Bronchial epithelial cell (primary cell): ENCODE results near the gene SSC5D. TPM values are rescaled to one million over a fixed set of nuclear protein-coding genes. Genes with fewer than 3 reads are reported as not detected.
A peak's percentile ranks its signal among the peaks of the same experiment; 100 is the strongest.

Experiments used
- DNase-seq: peaks from one replicate; pipeline ENCODE4 v3.0.0-alpha.2; 2010; ENCODE audit warnings: low read depth
- FAIRE-seq: peaks from 2 replicates; lab custom pipeline; 2011; peaks lifted over from hg19 to GRCh38; lab: Jason Lieb, UNC
- H3K27me3 ChIP-seq: 2 replicates; pipeline ENCODE4 v1.5.1; 2011; ENCODE audit warnings: low read length; ENCODE audit not compliant: control insufficient read depth, insufficient read depth
- H3K36me3 ChIP-seq: 2 replicates; pipeline ENCODE4 v1.5.1; 2011; ENCODE audit warnings: low read length; ENCODE audit not compliant: control insufficient read depth, insufficient read depth
- H3K4me3 ChIP-seq: 2 replicates; pipeline ENCODE4 v1.5.1; 2011; ENCODE audit warnings: mild to moderate bottlenecking, low read depth, low read length, control low read depth
- total RNA-seq: library from RNA; depleted of rRNA; stranded (reverse); fragments of >200 nt; gene quantifications from 2 replicates; pipeline ENCODE4 v1.2.1, GENCODE V29; 2014
- TF ChIP-seq, protein P1 (sequence below): IDR thresholded peaks from 2 replicates; pipeline ENCODE4 v1.5.1; 2011; ENCODE audit warnings: mild to moderate bottlenecking, moderate library complexity, low read length, control low read depth, inconsistent platforms; ENCODE audit not compliant: insufficient read depth, severe bottlenecking

Gene SSC5D
- total RNA-seq, 1 donor from 2014 or later: under 0.01 TPM

DNA sequence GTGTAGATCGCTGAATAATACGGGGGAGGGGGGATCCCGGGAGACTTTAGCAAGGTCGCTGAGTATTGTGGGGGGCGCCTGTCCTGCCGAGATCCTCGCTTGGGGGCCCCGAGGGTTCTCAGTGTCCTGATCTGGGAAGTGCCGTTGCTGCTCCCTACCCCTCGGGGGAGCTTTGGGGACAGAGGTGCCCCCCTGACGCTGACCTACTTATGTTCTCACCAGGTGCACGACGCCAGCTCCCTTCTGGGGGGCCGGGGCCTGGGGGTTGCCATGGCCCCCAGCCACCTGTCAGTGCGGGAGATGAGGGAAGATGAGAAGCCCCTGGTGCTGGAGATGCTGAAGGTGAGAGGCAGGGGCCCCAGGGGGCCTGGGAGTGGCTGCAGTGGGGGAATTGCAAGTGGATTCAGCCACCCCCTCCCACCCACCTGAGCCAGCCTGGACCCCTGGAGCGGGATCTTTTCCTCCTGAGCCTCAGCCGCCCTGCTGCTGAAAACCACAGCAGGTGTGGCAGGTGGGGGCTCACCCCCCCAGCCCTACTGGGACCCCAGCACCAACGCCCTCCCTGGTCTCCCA is 2.7 kb upstream of the SSC5D start:
- H3K4me3 ChIP-seq: peak overlapping the region; percentile 75
- H3K36me3 ChIP-seq: peaks cover 6% of the 10 kb centered on the region
- TF ChIP-seq, protein P1, sequence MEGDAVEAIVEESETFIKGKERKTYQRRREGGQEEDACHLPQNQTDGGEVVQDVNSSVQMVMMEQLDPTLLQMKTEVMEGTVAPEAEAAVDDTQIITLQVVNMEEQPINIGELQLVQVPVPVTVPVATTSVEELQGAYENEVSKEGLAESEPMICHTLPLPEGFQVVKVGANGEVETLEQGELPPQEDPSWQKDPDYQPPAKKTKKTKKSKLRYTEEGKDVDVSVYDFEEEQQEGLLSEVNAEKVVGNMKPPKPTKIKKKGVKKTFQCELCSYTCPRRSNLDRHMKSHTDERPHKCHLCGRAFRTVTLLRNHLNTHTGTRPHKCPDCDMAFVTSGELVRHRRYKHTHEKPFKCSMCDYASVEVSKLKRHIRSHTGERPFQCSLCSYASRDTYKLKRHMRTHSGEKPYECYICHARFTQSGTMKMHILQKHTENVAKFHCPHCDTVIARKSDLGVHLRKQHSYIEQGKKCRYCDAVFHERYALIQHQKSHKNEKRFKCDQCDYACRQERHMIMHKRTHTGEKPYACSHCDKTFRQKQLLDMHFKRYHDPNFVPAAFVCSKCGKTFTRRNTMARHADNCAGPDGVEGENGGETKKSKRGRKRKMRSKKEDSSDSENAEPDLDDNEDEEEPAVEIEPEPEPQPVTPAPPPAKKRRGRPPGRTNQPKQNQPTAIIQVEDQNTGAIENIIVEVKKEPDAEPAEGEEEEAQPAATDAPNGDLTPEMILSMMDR: no peak
- no peak for FAIRE-seq
- H3K27me3 ChIP-seq: peaks cover 2% of the 10 kb centered on the region
- DNase-seq: no peak

- Histone ChIP-seq H3K36me3 (peaks cover 6% of the 10 kb centered on the region), H3K4me3 (no peak overlapping the region), H3K27me3 (peaks cover 2% of the 10 kb centered on the region)
- DNase-seq: no peak
- TF ChIP-seq, protein P1: no peak
- FAIRE-seq: no peak
Measured at GRCh38 chr19:55486043-55486970, 1.9 kb upstream of the SSC5D start.

DNA sequence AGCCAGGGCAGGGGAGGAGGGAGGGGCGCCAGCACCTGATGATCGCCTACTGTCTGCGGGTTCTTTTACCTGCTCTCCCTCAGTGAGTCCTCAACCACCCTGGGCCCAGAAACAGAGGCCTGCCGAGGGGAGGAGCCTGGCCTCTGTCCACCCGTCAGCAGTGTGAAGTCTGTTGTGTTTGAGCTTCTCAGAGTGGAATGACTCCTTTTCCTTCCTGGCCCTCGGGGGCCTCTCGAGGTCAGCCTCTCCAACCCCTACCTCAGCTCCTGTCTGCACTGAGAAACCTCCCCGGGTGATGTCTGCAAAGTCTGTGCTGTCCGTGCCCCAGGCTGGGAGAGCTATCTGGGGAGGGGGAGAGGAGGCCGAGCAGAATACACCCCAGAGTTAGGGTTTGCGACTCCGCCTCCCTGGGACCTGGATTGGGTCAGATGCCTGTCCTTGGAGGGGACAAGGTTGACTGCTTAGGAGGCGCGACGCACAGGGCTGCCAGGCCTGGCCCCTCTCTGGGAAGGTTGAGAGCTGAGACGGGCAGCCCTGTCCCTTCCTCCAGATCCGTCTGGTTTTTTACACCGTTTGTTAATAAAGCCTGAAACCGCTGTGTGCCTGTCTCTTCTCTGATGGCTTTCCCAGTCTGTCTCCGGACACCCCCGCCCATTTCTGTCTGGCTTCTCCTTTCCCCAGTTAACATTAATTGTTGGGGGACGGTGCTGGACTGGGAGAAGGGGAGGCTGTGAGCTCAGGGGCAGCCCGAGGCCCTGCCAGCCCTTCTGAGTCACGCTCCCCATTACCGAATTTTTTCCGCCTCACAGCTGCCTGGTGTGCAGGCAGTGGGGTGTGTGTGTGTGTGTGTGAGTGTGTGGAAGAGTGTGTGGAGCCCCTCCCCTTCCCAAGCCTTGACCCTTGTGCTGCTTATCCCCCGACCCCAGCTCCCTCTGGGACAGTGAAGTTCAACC is 989 bp upstream of the SSC5D start:
- FAIRE-seq (peak; percentile 36), DNase-seq (peak; percentile 66)
- peaks cover 6% of the 10 kb centered on the region for H3K36me3 ChIP-seq
- TF ChIP-seq, protein P1: no peak
- peaks cover 4% of the 10 kb centered on the region for H3K27me3 ChIP-seq
- no peak overlapping the region for H3K4me3 ChIP-seq

GRCh38 chr19:55488986-55489710 is 912 bp downstream of the SSC5D start:
- H3K4me3 ChIP-seq: no peak overlapping the region
- H3K27me3 ChIP-seq: peaks cover 5% of the 10 kb centered on the region
- DNase-seq (no peak), FAIRE-seq (no peak)
- no peaks in the 10 kb centered on the region for H3K36me3 ChIP-seq
- TF ChIP-seq, protein P1: no peak

GRCh38 chr19:55489711-55490477 is 1.7 kb downstream of the SSC5D start:
- no peak for DNase-seq

More at GRCh38 chr19:55489711-55490477, 1.7 kb downstream of the SSC5D start:
- Histone ChIP-seq H3K36me3 (no peaks in the 10 kb centered on the region), H3K27me3 (peaks cover 5% of the 10 kb centered on the region), H3K4me3 (no peak overlapping the region)
- no peak for FAIRE-seq
- TF ChIP-seq, protein P1: no peak
